Trophoblast cell (in vitro differentiated cells and primary cell): ENCODE measurements around the gene CGB5.

Experiments used
- DNase-seq, 2 donors: peaks; one replicate each; pipeline ENCODE4 v3.0.0-alpha.2; 2016
- H2AFZ ChIP-seq: 2 replicates; pipeline ENCODE4 v1.6.1; 2013; ENCODE audit warnings: low read length, moderate library complexity, mild to moderate bottlenecking; ENCODE audit not compliant: insufficient read depth, poor library complexity
- H2AK5ac ChIP-seq: 2 replicates; pipeline ENCODE4 v1.6.1; 2013; ENCODE audit warnings: mild to moderate bottlenecking, low read length
- H2BK120ac ChIP-seq: 2 replicates; pipeline ENCODE4 v1.6.1; 2013; ENCODE audit warnings: low read length, mild to moderate bottlenecking, moderate library complexity; ENCODE audit not compliant: insufficient read depth, poor library complexity
- H2BK12ac ChIP-seq: 2 replicates; pipeline ENCODE4 v1.6.1; 2013; ENCODE audit warnings: mild to moderate bottlenecking, low read length, moderate library complexity
- H2BK5ac ChIP-seq: 2 replicates; pipeline ENCODE4 v1.6.1; 2013; ENCODE audit warnings: low read length, low read depth, moderate library complexity, mild to moderate bottlenecking; ENCODE audit not compliant: poor library complexity
- H3K14ac ChIP-seq: 2 replicates; pipeline ENCODE4 v1.6.1; 2013; ENCODE audit warnings: mild to moderate bottlenecking, low read length
- H3K18ac ChIP-seq: 2 replicates; pipeline ENCODE4 v1.6.1; 2013; ENCODE audit warnings: mild to moderate bottlenecking, low read length
- H3K23ac ChIP-seq: 2 replicates; pipeline ENCODE4 v1.6.1; 2013; ENCODE audit warnings: low read length
- H3K27ac ChIP-seq: 2 replicates; pipeline ENCODE4 v1.5.1; 2013; ENCODE audit warnings: low read depth, mild to moderate bottlenecking, inconsistent platforms, low read length, moderate library complexity
- H3K27me3 ChIP-seq: 2 replicates; pipeline ENCODE4 v1.6.1; 2013; ENCODE audit warnings: inconsistent platforms, mild to moderate bottlenecking, low read length, moderate library complexity; ENCODE audit not compliant: insufficient read depth
- H3K36me3 ChIP-seq, 2 experiments: 1 replicate in 1 of 2; 2 replicates in 1 of 2; pipeline ENCODE4 v1.6.1; 2013; ENCODE audit warnings: low read length in 2 of 2, mild to moderate bottlenecking in 2 of 2, moderate library complexity in 1 of 2; ENCODE audit not compliant: insufficient read depth in 2 of 2, control insufficient read depth in 1 of 2
- H3K4ac ChIP-seq: 2 replicates; pipeline ENCODE4 v1.6.1; 2013; ENCODE audit warnings: low read depth, mild to moderate bottlenecking, low read length, moderate library complexity
- H3K4me1 ChIP-seq, 2 experiments: 1 replicate in 1 of 2; 2 replicates in 1 of 2; pipeline ENCODE4 v1.6.1; 2013; ENCODE audit warnings: low read length in 2 of 2, mild to moderate bottlenecking in 2 of 2, moderate library complexity in 1 of 2; ENCODE audit not compliant: insufficient read depth in 2 of 2, control insufficient read depth in 1 of 2
- H3K4me2 ChIP-seq: 2 replicates; pipeline ENCODE4 v1.6.1; 2013; ENCODE audit warnings: inconsistent platforms, mild to moderate bottlenecking, low read length, moderate library complexity
- H3K4me3 ChIP-seq: 2 replicates; pipeline ENCODE4 v1.5.1; 2013; ENCODE audit warnings: mild to moderate bottlenecking, low read depth, low read length, inconsistent platforms
- H3K79me1 ChIP-seq: one replicate; pipeline ENCODE4 v1.6.1; 2013; ENCODE audit warnings: low read length
- H3K79me2 ChIP-seq: 2 replicates; pipeline ENCODE4 v1.6.1; 2013; ENCODE audit warnings: low read length, mild to moderate bottlenecking; ENCODE audit not compliant: control insufficient read depth, insufficient read depth, poor library complexity
- H3K9ac ChIP-seq: 2 replicates; pipeline ENCODE4 v1.6.1; 2013; ENCODE audit warnings: mild to moderate bottlenecking, low read length
- H3K9me3 ChIP-seq: 2 replicates; pipeline ENCODE4 v1.6.1; 2013; ENCODE audit warnings: low read depth, mild to moderate bottlenecking, control low read depth, inconsistent platforms, low read length; ENCODE audit not compliant: insufficient read depth
- H4K12ac ChIP-seq: 2 replicates; pipeline ENCODE4 v1.6.1; 2013; ENCODE audit warnings: low read depth, mild to moderate bottlenecking, low read length, moderate library complexity
- H4K8ac ChIP-seq: 2 replicates; pipeline ENCODE4 v1.6.1; 2013; ENCODE audit warnings: low read depth, mild to moderate bottlenecking, low read length, moderate library complexity
- H4K91ac ChIP-seq: one replicate; pipeline ENCODE4 v1.6.1; 2013; ENCODE audit warnings: low read depth, mild to moderate bottlenecking, low read length, moderate library complexity
- WGBS: extraction: QIAGEN DNeasy Blood & Tissue Kit; methylation state at CpG from one replicate; pipeline ENCODE4 v1.1.7; 2013; ENCODE audit warnings: missing lambda C conversion rate; ENCODE audit not compliant: insufficient read length, insufficient coverage; ENCODE audit errors: extremely low coverage; 5-methylcytosine and 5-hydroxymethylcytosine counted together

Gene CGB5

GRCh38 chr19:49004133-49004532 is 39.5 kb upstream of the CGB5 start:
- Histone ChIP-seq H2BK120ac (no peak overlapping the region), H4K12ac (no peak overlapping the region), H3K4me1 (no peaks in the 10 kb centered on the region), H2AK5ac (no peak overlapping the region), H4K91ac (no peak overlapping the region), H3K27ac (no peak overlapping the region), H2AFZ (no peak overlapping the region), H3K4me3 (no peak overlapping the region), H2BK5ac (no peak overlapping the region), H3K9me3 (no peaks in the 10 kb centered on the region), H3K79me1 (no peaks in the 10 kb centered on the region), H3K4me2 (no peak overlapping the region), H4K8ac (no peak overlapping the region), H3K4ac (no peak overlapping the region), H3K18ac (no peak overlapping the region), H3K36me3 (peaks cover 37 to 42% of the 10 kb centered on the region in 2 experiments), H3K27me3 (no peaks in the 10 kb centered on the region), H3K14ac (no peak overlapping the region), H3K9ac (no peak overlapping the region), H3K79me2 (no peaks in the 10 kb centered on the region), H3K23ac (no peak overlapping the region), H2BK12ac (no peak overlapping the region)
- WGBS = no CpG with 5 or more reads among the region's 15 CpGs
- no peak for DNase-seq

DNA sequence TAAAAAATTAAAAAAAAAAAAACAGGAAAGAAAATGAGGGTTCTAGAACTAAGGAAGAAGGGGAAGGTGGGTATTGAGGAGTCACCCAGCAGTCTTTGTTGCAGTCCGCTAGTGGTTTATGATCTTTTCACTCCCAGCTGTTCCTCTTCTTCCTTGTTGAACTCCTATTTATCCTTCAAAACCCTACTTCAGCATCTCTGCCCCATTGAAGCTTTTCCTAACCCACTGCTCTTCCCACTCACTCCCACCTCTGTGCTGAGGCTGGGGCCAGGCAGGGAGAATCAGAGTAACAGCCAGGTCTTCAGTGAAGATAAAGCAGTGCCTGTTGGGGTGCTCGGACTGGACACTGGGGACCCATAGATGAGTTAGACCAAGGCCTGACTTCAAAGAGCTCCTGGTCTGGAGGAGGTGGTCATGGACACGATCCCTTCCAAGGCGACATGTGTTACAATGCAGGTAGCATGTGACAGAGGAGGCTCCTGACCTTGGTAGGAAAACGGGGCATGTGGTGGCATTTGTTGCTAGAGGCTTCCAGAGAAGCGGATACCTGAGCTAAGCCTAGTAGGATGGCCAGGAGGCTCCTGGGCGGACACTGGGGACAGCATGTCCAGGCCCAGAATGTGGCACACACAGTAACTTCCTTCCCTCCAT is 38.6 kb upstream of the CGB5 start:
- Histone ChIP-seq H3K4me3 (no peak overlapping the region), H2AK5ac (no peak overlapping the region), H4K91ac (no peak overlapping the region), H3K4ac (no peak overlapping the region), H3K79me1 (no peaks in the 10 kb centered on the region), H3K27me3 (no peaks in the 10 kb centered on the region), H3K4me2 (no peak overlapping the region), H2AFZ (no peak overlapping the region), H2BK120ac (no peak overlapping the region), H3K9ac (no peak overlapping the region), H2BK12ac (no peak overlapping the region), H3K23ac (no peak overlapping the region), H4K8ac (no peak overlapping the region), H3K27ac (no peak overlapping the region), H2BK5ac (no peak overlapping the region), H3K18ac (no peak overlapping the region), H4K12ac (no peak overlapping the region), H3K14ac (no peak overlapping the region), H3K36me3 (peaks cover 42 to 50% of the 10 kb centered on the region in 2 experiments), H3K79me2 (no peaks in the 10 kb centered on the region), H3K4me1 (no peaks in the 10 kb centered on the region), H3K9me3 (no peaks in the 10 kb centered on the region)
- WGBS = no CpG with 5 or more reads among the region's 7 CpGs
- DNase-seq = no peak

DNA sequence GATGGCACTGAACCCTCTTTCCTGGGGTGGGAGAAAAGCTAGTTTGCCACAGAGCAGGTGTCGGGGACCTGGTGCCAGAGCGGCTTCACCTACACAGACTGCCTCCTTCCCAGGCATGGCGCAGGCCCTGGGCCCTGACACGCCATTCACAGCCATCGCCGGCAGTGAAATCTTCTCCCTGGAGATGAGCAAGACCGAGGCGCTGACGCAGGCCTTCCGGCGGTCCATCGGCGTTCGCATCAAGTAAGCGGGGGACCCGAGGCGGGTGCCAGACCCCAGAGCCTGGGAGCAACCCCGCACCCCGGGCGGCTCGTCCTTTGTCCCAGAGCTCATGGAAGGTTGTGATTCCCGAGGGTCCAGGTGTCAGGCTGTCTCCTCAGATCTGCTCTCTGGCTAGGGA is 36.7 kb upstream of the CGB5 start:
- Histone ChIP-seq H4K8ac (no peak overlapping the region), H3K79me2 (no peaks in the 10 kb centered on the region), H3K14ac (no peak overlapping the region), H3K9me3 (peaks cover 2% of the 10 kb centered on the region), H2BK5ac (no peak overlapping the region), H3K79me1 (peaks cover 2% of the 10 kb centered on the region), H3K36me3 (peaks cover 59 to 65% of the 10 kb centered on the region in 2 experiments), H3K27me3 (no peaks in the 10 kb centered on the region), H3K9ac (no peak overlapping the region), H3K4me3 (no peak overlapping the region), H3K23ac (no peak overlapping the region), H2BK12ac (no peak overlapping the region), H3K4me1 (no peaks in the 10 kb centered on the region), H4K12ac (no peak overlapping the region), H3K27ac (no peak overlapping the region), H3K18ac (no peak overlapping the region), H3K4ac (no peak overlapping the region), H3K4me2 (no peak overlapping the region), H2AK5ac (no peak overlapping the region), H2AFZ (no peak overlapping the region), H4K91ac (no peak overlapping the region), H2BK120ac (no peak overlapping the region)
- no peak for DNase-seq
- WGBS = no CpG with 5 or more reads among the region's 22 CpGs

GRCh38 chr19:49009828-49010227 is 33.8 kb upstream of the CGB5 start:
- Histone ChIP-seq H4K8ac (no peak overlapping the region), H2BK12ac (no peak overlapping the region), H2AFZ (no peak overlapping the region), H3K4me3 (no peak overlapping the region), H3K9ac (no peak overlapping the region), H3K4me2 (no peak overlapping the region), H3K18ac (no peak overlapping the region), H3K36me3 (peaks cover 61 to 66% of the 10 kb centered on the region in 2 experiments), H3K9me3 (peaks cover 3% of the 10 kb centered on the region), H3K27me3 (no peaks in the 10 kb centered on the region), H3K79me2 (no peaks in the 10 kb centered on the region), H4K91ac (no peak overlapping the region), H2AK5ac (no peak overlapping the region), H4K12ac (no peak overlapping the region), H3K14ac (no peak overlapping the region), H3K4me1 (no peaks in the 10 kb centered on the region), H3K4ac (no peak overlapping the region), H3K27ac (no peak overlapping the region), H3K79me1 (peaks cover 6% of the 10 kb centered on the region), H2BK5ac (no peak overlapping the region), H2BK120ac (no peak overlapping the region), H3K23ac (no peak overlapping the region)
- no CpG with 5 or more reads among the region's 18 CpGs for WGBS
- DNase-seq = no peak
